H9 (cell line): ENCODE measurements around the gene TTR. TPM values are rescaled to one million over a fixed set of nuclear protein-coding genes. Genes with fewer than 3 reads are reported as not detected.

Source experiments
- DNase-seq: peaks from one replicate; pipeline ENCODE4 v3.0.0-alpha.2; 2017
- H2AFZ ChIP-seq: one replicate; pipeline ENCODE4 v1.6.1; 2013; ENCODE audit warnings: mild to moderate bottlenecking, low read length, control low read depth, moderate library complexity
- H2AK5ac ChIP-seq: 2 replicates; pipeline ENCODE4 v1.6.1; 2013; ENCODE audit warnings: low read length, control low read depth, mixed read lengths; ENCODE audit not compliant: insufficient read length
- H2BK120ac ChIP-seq: one replicate; pipeline ENCODE4 v1.6.1; 2013; ENCODE audit warnings: low read depth, mild to moderate bottlenecking, low read length, control low read depth, inconsistent platforms; ENCODE audit not compliant: poor library complexity, severe bottlenecking
- H2BK12ac ChIP-seq: 2 replicates; pipeline ENCODE4 v1.6.1; 2013; ENCODE audit warnings: low read length, control low read depth, mixed read lengths, low read depth; ENCODE audit not compliant: insufficient read length
- H2BK15ac ChIP-seq: 2 replicates; pipeline ENCODE4 v1.6.1; 2013; ENCODE audit warnings: low read depth, low read length, control low read depth
- H2BK20ac ChIP-seq: one replicate; pipeline ENCODE4 v1.6.1; 2013; ENCODE audit warnings: low read depth, mild to moderate bottlenecking, low read length, control low read depth, inconsistent platforms; ENCODE audit not compliant: poor library complexity, severe bottlenecking
- H2BK5ac ChIP-seq: 2 replicates; pipeline ENCODE4 v1.6.1; 2013; ENCODE audit warnings: low read length, control low read depth, mixed read lengths; ENCODE audit not compliant: insufficient read length
- H3K14ac ChIP-seq: 2 replicates; pipeline ENCODE4 v1.6.1; 2013; ENCODE audit warnings: low read length, control low read depth; ENCODE audit not compliant: insufficient read depth
- H3K18ac ChIP-seq: 2 replicates; pipeline ENCODE4 v1.6.1; 2013; ENCODE audit warnings: low read depth, mild to moderate bottlenecking, mixed read lengths, low read length, control low read depth; ENCODE audit not compliant: insufficient read length
- H3K23ac ChIP-seq: 2 replicates; pipeline ENCODE4 v1.6.1; 2013; ENCODE audit warnings: low read length, control low read depth, mixed read lengths, low read depth; ENCODE audit not compliant: insufficient read length
- H3K23me2 ChIP-seq: 2 replicates; pipeline ENCODE4 v1.6.1; 2013; ENCODE audit warnings: low read depth, mild to moderate bottlenecking, mixed read lengths, low read length, control low read depth; ENCODE audit not compliant: insufficient read length, poor library complexity, severe bottlenecking
- H3K27ac ChIP-seq: 2 replicates; pipeline ENCODE4 v1.5.1; 2013; ENCODE audit warnings: low read length, control low read depth, mixed read lengths, low read depth; ENCODE audit not compliant: insufficient read length
- H3K27me3 ChIP-seq: 2 replicates; pipeline ENCODE4 v1.6.1; 2013; ENCODE audit warnings: low read length, control low read depth, inconsistent platforms; ENCODE audit not compliant: insufficient read depth
- H3K4ac ChIP-seq: 2 replicates; pipeline ENCODE4 v1.6.1; 2013; ENCODE audit warnings: low read depth, mild to moderate bottlenecking, control low read depth, inconsistent platforms, low read length, moderate library complexity
- H3K4me1 ChIP-seq: 2 replicates; pipeline ENCODE4 v1.6.1; 2013; ENCODE audit warnings: low read length, control low read depth, inconsistent platforms; ENCODE audit not compliant: insufficient read depth
- H3K4me2 ChIP-seq: 2 replicates; pipeline ENCODE4 v1.6.1; 2013; ENCODE audit warnings: low read length, control low read depth, mixed read lengths; ENCODE audit not compliant: insufficient read length, insufficient read depth
- H3K56ac ChIP-seq: 2 replicates; pipeline ENCODE4 v1.6.1; 2013; ENCODE audit warnings: low read depth, mild to moderate bottlenecking, mixed read lengths, low read length, control low read depth; ENCODE audit not compliant: insufficient read length
- H3K79me1 ChIP-seq: 2 replicates; pipeline ENCODE4 v1.6.1; 2013; ENCODE audit warnings: low read depth, mild to moderate bottlenecking, moderate library complexity, low read length, control low read depth, inconsistent platforms; ENCODE audit not compliant: insufficient read depth, poor library complexity, severe bottlenecking
- H3K79me2 ChIP-seq: 2 replicates; pipeline ENCODE4 v1.6.1; 2013; ENCODE audit warnings: low read length, control low read depth, inconsistent platforms; ENCODE audit not compliant: insufficient read depth
- H3K9ac ChIP-seq: 2 replicates; pipeline ENCODE4 v1.6.1; 2013; ENCODE audit warnings: low read length, control low read depth, mixed read lengths; ENCODE audit not compliant: insufficient read length; ENCODE audit errors: extremely low read depth
- H3K9me3 ChIP-seq: one replicate; pipeline ENCODE4 v1.6.1; 2013; ENCODE audit warnings: low read depth, low read length, inconsistent platforms; ENCODE audit not compliant: control insufficient read depth
- H3T11ph ChIP-seq: one replicate; pipeline ENCODE4 v1.6.1; 2013; ENCODE audit warnings: mild to moderate bottlenecking, low read length, control low read depth, inconsistent platforms
- H4K20me1 ChIP-seq: one replicate; pipeline ENCODE4 v1.6.1; 2013; ENCODE audit not compliant: control insufficient read depth, insufficient read length, insufficient read depth
- H4K5ac ChIP-seq: 2 replicates; pipeline ENCODE4 v1.6.1; 2013; ENCODE audit warnings: low read depth, mild to moderate bottlenecking, mixed read lengths, low read length, control low read depth; ENCODE audit not compliant: insufficient read length
- H4K8ac ChIP-seq: replicated peaks from 2 replicates; pipeline ENCODE4 v1.6.1; 2013; ENCODE audit warnings: low read length, control low read depth, mixed read lengths, low read depth; ENCODE audit not compliant: insufficient read length
- H4K91ac ChIP-seq: 2 replicates; pipeline ENCODE4 v1.6.1; 2013; ENCODE audit warnings: low read depth, mild to moderate bottlenecking, moderate library complexity, mixed read lengths, low read length, control low read depth; ENCODE audit not compliant: insufficient read length
- H3K27ac Mint-ChIP-seq, 3 experiments: 2 replicates in 2 of 3; 3 replicates in 1 of 3; pipeline ENCODE4 v1.8.0; 2020 to 2021; ENCODE audit warnings: mixed read lengths in 3 of 3, mild to moderate bottlenecking in 1 of 3, moderate library complexity in 1 of 3
- H3K27me3 Mint-ChIP-seq: 2 replicates; pipeline ENCODE4 v1.8.0; 2021; ENCODE audit warnings: low read depth, mild to moderate bottlenecking, moderate library complexity, mixed read lengths
- H3K36me3 Mint-ChIP-seq, 3 experiments: 2 replicates in 2 of 3; 3 replicates in 1 of 3; pipeline ENCODE4 v1.8.0; 2020 to 2021; ENCODE audit warnings: low read depth in 3 of 3, mixed read lengths in 3 of 3; ENCODE audit not compliant: insufficient read depth in 1 of 3
- H3K4me1 Mint-ChIP-seq, 2 experiments: 2 replicates each; pipeline ENCODE4 v1.8.0; 2020; ENCODE audit warnings: mixed read lengths in 2 of 2
- H3K4me3 Mint-ChIP-seq, 2 experiments: 2 replicates in 1 of 2; 3 replicates in 1 of 2; pipeline ENCODE4 v1.8.0; 2020 to 2021; ENCODE audit warnings: mild to moderate bottlenecking in 2 of 2, mixed read lengths in 2 of 2, moderate library complexity in 1 of 2
- H3K9me3 Mint-ChIP-seq, 2 experiments: 2 replicates in 1 of 2; 3 replicates in 1 of 2; pipeline ENCODE4 v1.8.0; 2020; ENCODE audit warnings: mild to moderate bottlenecking in 2 of 2, mixed read lengths in 2 of 2, moderate library complexity in 1 of 2
- CTCF ChIP-seq: fragments of 200-600 bp; sonication (generic); conservative IDR thresholded peaks from 3 replicates; pipeline ENCODE4 v1.8.0; 2021; ENCODE audit warnings: antibody characterized with exemption, mild to moderate bottlenecking
- total RNA-seq: library from RNA; stranded (reverse); gene quantifications from 2 replicates; pipeline ENCODE4 v1.2.1, GENCODE V29; 2021

Gene TTR
- total RNA-seq, 1 experiment from 2014 or later, result not detected

GRCh38 chr18:31636387-31636786 is 44.7 kb downstream of the TTR start:
- Histone ChIP-seq H3K4me1 (no peaks in the 10 kb centered on the region), H2AK5ac (no peak overlapping the region), H3K9me3 (no peaks in the 10 kb centered on the region), H3K18ac (no peak overlapping the region), H3K14ac (no peak overlapping the region), H3T11ph (no peak overlapping the region), H3K4ac (no peak overlapping the region), H3K27ac (no peak overlapping the region), H2BK120ac (no peak overlapping the region), H3K9ac (no peak overlapping the region), H4K20me1 (no peaks in the 10 kb centered on the region), H2AFZ (no peak overlapping the region), H2BK15ac (no peak overlapping the region), H2BK12ac (no peak overlapping the region), H3K4me2 (no peak overlapping the region), H3K23ac (no peak overlapping the region), H3K79me2 (no peaks in the 10 kb centered on the region), H2BK5ac (no peak overlapping the region), H3K27me3 (no peaks in the 10 kb centered on the region), H4K8ac (no peak overlapping the region), H3K56ac (no peak overlapping the region), H2BK20ac (no peak overlapping the region), H3K79me1 (no peaks in the 10 kb centered on the region), H3K23me2 (no peaks in the 10 kb centered on the region), H4K91ac (no peak overlapping the region), H4K5ac (no peak overlapping the region)
- Mint-ChIP-seq H3K9me3 (peaks cover 0 to 2% of the 10 kb centered on the region in 2 experiments; a peak in 2 of 5 replicates), H3K4me1 (no peaks in the 10 kb centered on the region; a peak in 1 of 4 replicates), H3K4me3 (no peak overlapping the region), H3K27ac (no peak overlapping the region), H3K36me3 (peaks cover 24 to 34% (median 34%) of the 10 kb centered on the region in 3 experiments), H3K27me3 (no peaks in the 10 kb centered on the region)
- TF ChIP-seq CTCF, result no peak
- DNase-seq, result no peak
